Stimulated activated CD8-positive, alpha-beta memory T cell treated with anti-CD3 and anti-CD28 coated beads, Interleukin-7, amount 100 ng/mL, for 4 hours (primary cell): Measurements from ENCODE around the gene STX19.
A peak's percentile ranks its signal among the peaks of the same experiment; 100 is the strongest.
"Not testable (repeated sequence)": the region's sequence is repeated elsewhere in the genome, so short reads cannot be mapped to it uniquely, and the experiment has no call there.

Experiments used
- DNase-seq, 2 donors: peaks; one replicate each; pipeline ENCODE4 v3.0.0-alpha.2; 2020; ENCODE audit warnings: low read depth in 2 of 2

The STX19 gene

DNA sequence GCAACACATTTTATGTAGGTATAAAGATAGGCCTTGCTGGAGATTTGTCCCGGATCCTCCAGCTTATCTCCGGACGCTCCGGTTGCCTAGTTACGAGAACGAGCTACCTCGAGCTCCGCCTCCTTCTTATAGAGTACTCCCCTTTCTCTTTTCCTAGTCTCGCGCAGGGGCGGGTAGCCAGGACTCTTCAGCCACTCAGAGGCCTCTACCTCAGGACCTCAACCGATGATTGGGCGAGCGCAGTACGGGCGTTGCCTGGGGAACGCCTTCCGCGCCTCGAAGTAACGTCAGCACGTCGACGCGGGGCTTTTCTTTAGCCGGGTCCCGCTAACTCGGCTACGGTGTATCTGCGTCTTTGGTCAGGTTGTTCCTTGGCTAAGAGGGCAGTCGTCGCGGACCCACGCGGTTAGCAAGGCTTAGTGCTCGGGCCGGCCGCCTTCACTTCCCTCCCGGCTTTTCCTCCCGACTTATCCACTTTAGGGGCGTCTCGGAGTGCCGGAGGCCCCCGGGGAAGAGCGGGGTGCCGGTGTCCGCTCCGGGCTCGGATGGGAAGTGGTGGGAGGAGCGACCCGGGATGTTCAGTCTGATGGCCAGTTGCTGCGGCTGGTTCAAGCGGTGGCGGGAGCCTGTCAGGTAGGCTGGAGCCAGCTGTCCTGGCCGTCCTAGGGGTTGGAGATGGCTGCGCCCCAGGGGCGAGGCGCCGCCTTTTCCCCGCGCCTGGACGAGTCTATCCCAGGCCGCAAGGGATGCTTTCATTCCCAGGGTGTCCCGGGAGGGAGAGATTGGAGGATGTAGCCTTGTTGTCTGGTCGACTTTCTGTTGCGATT, 48.3 kb downstream of the STX19 start, which contains the start of gene ARL13B:
Gene ARL13B (plus strand): TSS at position 306 of the 827 bp plus-strand sequence. CDS start 269 bp downstream, at position 575.
- peak; percentile 90 to 92 for DNase-seq

DNA sequence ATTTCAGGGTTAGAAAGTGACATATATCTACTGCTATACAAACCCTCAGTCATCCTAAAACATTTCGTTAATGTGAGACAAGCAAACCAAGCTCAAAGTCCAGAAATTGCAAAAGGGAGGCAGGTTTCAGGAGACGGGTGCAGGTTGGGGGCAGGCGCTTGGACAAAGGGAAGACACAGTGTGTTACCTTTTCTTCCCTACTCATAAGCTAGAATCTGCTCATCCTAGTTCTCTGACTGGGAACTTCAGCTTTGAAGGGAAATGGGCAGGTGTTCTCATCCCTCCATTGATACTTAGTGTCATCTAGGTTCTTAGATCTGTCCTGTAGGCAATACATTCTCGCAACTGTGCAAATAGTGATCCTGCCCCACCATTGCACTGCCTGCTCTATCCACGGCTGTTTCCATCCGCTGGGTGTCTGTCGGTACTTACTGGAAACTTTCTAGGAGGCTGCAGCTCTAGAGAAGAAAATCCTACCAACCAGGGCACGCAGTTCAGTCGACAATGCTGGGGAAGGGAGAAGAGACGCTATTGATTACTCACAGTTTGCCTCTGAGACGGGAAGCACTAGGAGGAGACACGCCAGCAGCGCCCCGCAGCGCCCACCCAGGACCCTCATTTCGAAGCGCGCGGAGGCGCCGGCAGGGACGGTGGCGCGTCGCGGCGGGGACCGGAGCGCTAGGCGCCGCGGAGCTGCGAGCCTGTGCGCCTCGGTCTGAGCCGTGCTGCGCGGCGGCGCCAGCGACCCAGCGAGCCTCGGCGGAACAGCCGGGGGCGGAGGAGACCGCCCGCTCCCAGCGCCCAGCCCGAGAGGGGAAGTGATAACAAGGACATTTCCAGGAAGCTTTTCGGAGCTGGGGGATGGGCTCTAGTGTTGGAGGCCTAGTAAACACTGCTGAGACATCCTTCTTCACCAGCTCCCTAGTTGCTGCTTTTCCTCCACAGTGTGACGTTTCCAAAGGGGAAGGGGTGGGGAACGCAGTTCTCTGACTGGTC, 55.0 kb downstream of the STX19 start, which contains the start of gene PROS1:
Gene PROS1 (minus strand): TSS at position 766 of the 996 bp plus-strand sequence. CDS start 147 bp downstream, at position 619.
- DNase-seq, result peak in 1 of 2 donors; percentile 36

DNA sequence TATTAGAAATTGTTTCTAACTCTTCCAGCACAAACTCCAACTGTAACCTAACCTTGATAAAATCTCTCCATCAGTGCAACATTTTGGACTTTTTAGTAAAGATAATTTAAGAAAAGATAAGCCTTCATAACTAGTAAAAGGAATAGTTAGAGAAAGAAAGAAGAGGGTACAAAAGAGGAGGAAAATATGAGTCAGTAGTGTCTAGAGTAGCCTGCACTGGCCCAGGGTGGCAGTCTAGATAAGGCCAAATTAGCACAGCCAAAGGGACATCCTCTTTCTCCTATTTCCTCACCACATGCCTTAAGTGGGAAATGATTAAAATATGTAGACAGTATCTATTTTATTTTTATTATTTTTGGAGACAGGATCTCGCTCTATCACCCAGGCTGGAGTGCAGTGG, 58.4 kb downstream of the STX19 start:
- no peak for DNase-seq

DNA sequence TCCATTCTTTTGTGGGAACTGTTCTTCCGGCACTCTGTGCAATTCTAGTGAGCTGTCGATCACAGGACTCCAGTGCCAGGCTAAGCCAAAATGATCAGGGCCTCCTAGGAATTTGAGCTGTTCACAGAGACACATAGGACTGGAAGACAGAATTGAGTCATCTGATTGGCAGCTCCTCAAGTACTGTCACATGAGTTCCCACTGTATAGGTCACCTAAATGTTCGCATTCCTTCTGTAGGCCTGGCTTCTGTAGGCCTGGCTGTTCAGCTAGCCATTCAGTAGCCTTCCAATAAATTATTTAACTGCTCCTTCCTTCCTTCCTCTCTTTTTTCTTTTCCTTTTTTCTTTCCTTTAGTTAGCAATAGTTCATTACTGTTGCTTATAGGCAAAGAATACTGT, 59.0 kb downstream of the STX19 start:
- DNase-seq, result no peak

DNA sequence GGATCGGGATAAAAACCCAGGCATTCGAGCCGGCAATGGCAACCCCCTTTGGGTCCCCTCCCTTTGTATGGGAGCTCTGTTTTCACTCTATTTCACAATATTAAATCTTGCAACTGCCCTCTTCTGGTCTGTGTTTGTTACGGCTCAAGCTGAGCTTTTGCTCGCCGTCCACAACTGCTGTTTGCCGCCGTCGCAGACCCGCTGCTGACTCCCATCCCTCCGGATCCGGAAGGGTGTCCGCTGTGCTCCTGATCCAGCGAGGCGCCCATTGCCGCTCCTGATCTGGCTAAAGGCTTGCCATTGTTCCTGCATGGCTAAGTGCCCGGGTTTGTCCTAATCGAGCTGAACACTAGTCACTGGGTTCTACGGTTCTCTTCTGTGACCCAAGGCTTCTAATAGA, 63.3 kb downstream of the STX19 start:
- not testable (repeated sequence) for DNase-seq
